ENCODE results near the gene CDH23.

DNA sequence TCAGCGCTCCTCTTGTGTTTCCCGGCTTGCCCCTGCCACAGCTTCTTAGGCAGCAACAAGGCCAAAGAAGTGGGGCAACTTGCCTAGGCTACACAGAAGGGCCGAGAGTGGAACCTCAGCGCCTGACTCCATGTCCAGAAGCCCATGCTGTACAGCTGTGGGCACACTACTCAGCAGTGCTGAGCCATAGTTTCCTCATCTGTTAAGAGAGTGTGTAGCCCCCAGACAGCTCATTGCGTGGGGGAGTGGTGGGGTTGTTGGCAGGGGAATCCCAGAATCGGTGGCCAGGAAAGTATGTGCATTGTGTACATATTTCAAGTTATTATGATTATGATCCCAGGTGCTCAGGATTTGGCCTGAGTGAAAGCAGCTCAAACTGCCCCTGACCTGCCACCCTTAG lies 96.2 kb downstream of the CDH23 start:
- TF ChIP-seq GATA3 (IDR thresholded peaks at IDR 0.05; ENCODE audit: low read depth, low read length) (no peak), GATA2 (IDR thresholded peaks at IDR 0.05; ENCODE audit: low read depth, low read length) (no peak)

All from SH-SY5Y (cell line).